ENCODE measurements around the gene CACNA1G.

GRCh38 chr17:50658616-50659015 lies 98.1 kb downstream of the CACNA1G start:
- TF ChIP-seq CTCF (conservative IDR thresholded peaks at IDR 0.05; ENCODE audit: low read length) = no peak
- TF ChIP-seq EZH2phosphoT487 (IDR thresholded peaks at IDR 0.05; ENCODE audit: borderline replicate concordance) = no peak

Measured in Loucy (cell line).